Liver (tissue), 3 donors: Measurements from ENCODE around the gene OSCP1.

Experiments used
- HNF4A ChIP-seq, 2 donors: conservative IDR thresholded peaks; 2 replicates each; pipeline ENCODE4 v1.6.1; 2016; ENCODE audit warnings: antibody characterized with exemption in 2 of 2, mild to moderate bottlenecking in 2 of 2
- JUND ChIP-seq, 2 donors: IDR thresholded peaks; 2 replicates each; pipeline ENCODE4 v1.6.1; 2016; ENCODE audit warnings: antibody characterized with exemption in 2 of 2
- RAD21 ChIP-seq, 2 donors: IDR thresholded peaks; 2 replicates each; pipeline ENCODE4 v1.6.1; 2016; ENCODE audit warnings: antibody characterized with exemption in 2 of 2, mild to moderate bottlenecking in 2 of 2
- RXRA ChIP-seq, 2 donors: IDR thresholded peaks; 2 replicates each; pipeline ENCODE4 v1.6.1; 2017 to 2018; ENCODE audit warnings: antibody characterized with exemption in 2 of 2, mild to moderate bottlenecking in 1 of 2
- SP1 ChIP-seq: IDR thresholded peaks from 2 replicates; pipeline ENCODE4 v1.6.1; 2018; ENCODE audit warnings: antibody characterized with exemption, mild to moderate bottlenecking
- TAF1 ChIP-seq: conservative IDR thresholded peaks from 2 replicates; pipeline ENCODE4 v1.6.1; 2016; ENCODE audit warnings: antibody characterized with exemption, mild to moderate bottlenecking
- YY1 ChIP-seq: IDR thresholded peaks from 2 replicates; pipeline ENCODE4 v1.6.1; 2016; ENCODE audit warnings: antibody characterized with exemption, mild to moderate bottlenecking
- TF ChIP-seq, protein P1 (sequence below): fragments of 150-350 bp; IDR thresholded peaks from 2 replicates; pipeline ENCODE4 v1.5.1; 2017; ENCODE audit warnings: improper control_type of control experiment, low read depth, low read length; ENCODE audit not compliant: missing input control
- TF ChIP-seq, protein P2 (sequence below): IDR thresholded peaks from 2 replicates; pipeline ENCODE4 v1.6.1; 2016; ENCODE audit warnings: antibody characterized with exemption
- TF ChIP-seq, protein P3 (sequence below): IDR thresholded peaks from 2 replicates; pipeline ENCODE4 v1.6.1; 2016; ENCODE audit warnings: antibody characterized with exemption
- TF ChIP-seq, protein P4 (sequence below): IDR thresholded peaks from 2 replicates; pipeline ENCODE4 v1.6.1; 2016; ENCODE audit warnings: antibody characterized with exemption, mild to moderate bottlenecking
- donor health status: healthy.
- donor health status: healthy.

DNA sequence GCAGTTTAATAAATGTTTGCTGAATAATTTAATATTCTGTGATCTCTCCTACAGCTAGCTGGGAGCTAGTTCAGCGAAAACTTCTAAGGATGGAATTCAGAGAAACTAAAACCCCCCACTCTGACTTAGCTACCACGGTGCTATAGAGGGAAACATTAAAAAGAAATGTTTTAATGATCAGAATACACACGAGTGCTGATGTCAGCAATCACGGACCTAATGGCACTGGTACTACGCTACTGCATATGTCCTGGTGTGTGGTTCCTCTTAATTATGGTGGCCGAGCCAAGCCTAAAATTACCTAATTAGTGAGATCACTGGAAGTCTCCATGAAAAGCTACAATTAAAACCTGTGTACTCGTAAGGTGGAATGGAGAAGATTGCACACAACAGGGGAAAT, 28.6 kb downstream of the OSCP1 start:
- TF ChIP-seq, protein P1, sequence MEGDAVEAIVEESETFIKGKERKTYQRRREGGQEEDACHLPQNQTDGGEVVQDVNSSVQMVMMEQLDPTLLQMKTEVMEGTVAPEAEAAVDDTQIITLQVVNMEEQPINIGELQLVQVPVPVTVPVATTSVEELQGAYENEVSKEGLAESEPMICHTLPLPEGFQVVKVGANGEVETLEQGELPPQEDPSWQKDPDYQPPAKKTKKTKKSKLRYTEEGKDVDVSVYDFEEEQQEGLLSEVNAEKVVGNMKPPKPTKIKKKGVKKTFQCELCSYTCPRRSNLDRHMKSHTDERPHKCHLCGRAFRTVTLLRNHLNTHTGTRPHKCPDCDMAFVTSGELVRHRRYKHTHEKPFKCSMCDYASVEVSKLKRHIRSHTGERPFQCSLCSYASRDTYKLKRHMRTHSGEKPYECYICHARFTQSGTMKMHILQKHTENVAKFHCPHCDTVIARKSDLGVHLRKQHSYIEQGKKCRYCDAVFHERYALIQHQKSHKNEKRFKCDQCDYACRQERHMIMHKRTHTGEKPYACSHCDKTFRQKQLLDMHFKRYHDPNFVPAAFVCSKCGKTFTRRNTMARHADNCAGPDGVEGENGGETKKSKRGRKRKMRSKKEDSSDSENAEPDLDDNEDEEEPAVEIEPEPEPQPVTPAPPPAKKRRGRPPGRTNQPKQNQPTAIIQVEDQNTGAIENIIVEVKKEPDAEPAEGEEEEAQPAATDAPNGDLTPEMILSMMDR = no peak
- TF ChIP-seq SP1 = no peak
- TF ChIP-seq TAF1 = no peak
- TF ChIP-seq, protein P2, sequence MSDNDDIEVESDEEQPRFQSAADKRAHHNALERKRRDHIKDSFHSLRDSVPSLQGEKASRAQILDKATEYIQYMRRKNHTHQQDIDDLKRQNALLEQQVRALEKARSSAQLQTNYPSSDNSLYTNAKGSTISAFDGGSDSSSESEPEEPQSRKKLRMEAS = no peak
- no peak for TF ChIP-seq YY1
- TF ChIP-seq RAD21 (IDR thresholded peaks at IDR 0.05) = no peak
- TF ChIP-seq, protein P3, sequence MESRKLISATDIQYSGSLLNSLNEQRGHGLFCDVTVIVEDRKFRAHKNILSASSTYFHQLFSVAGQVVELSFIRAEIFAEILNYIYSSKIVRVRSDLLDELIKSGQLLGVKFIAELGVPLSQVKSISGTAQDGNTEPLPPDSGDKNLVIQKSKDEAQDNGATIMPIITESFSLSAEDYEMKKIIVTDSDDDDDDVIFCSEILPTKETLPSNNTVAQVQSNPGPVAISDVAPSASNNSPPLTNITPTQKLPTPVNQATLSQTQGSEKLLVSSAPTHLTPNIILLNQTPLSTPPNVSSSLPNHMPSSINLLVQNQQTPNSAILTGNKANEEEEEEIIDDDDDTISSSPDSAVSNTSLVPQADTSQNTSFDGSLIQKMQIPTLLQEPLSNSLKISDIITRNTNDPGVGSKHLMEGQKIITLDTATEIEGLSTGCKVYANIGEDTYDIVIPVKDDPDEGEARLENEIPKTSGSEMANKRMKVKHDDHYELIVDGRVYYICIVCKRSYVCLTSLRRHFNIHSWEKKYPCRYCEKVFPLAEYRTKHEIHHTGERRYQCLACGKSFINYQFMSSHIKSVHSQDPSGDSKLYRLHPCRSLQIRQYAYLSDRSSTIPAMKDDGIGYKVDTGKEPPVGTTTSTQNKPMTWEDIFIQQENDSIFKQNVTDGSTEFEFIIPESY = no peak
- no peak for TF ChIP-seq JUND (IDR thresholded peaks at IDR 0.05)
- TF ChIP-seq RXRA (IDR thresholded peaks at IDR 0.05) = no peak
- TF ChIP-seq, protein P4, sequence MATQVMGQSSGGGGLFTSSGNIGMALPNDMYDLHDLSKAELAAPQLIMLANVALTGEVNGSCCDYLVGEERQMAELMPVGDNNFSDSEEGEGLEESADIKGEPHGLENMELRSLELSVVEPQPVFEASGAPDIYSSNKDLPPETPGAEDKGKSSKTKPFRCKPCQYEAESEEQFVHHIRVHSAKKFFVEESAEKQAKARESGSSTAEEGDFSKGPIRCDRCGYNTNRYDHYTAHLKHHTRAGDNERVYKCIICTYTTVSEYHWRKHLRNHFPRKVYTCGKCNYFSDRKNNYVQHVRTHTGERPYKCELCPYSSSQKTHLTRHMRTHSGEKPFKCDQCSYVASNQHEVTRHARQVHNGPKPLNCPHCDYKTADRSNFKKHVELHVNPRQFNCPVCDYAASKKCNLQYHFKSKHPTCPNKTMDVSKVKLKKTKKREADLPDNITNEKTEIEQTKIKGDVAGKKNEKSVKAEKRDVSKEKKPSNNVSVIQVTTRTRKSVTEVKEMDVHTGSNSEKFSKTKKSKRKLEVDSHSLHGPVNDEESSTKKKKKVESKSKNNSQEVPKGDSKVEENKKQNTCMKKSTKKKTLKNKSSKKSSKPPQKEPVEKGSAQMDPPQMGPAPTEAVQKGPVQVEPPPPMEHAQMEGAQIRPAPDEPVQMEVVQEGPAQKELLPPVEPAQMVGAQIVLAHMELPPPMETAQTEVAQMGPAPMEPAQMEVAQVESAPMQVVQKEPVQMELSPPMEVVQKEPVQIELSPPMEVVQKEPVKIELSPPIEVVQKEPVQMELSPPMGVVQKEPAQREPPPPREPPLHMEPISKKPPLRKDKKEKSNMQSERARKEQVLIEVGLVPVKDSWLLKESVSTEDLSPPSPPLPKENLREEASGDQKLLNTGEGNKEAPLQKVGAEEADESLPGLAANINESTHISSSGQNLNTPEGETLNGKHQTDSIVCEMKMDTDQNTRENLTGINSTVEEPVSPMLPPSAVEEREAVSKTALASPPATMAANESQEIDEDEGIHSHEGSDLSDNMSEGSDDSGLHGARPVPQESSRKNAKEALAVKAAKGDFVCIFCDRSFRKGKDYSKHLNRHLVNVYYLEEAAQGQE = no peak
- no peak for TF ChIP-seq HNF4A (conservative IDR thresholded peaks at IDR 0.05)
